ENCODE data around the gene SLC31A1. TPM values are rescaled to one million over a fixed set of nuclear protein-coding genes. Genes with fewer than 3 reads are reported as not detected.
A peak's percentile ranks its signal among the peaks of the same experiment; 100 is the strongest.

Gene SLC31A1
- total RNA-seq (19.7 and 26.6 TPM in 2 replicates), polyA plus RNA-seq (27.8 and 32.6 TPM in 2 replicates)

DNA sequence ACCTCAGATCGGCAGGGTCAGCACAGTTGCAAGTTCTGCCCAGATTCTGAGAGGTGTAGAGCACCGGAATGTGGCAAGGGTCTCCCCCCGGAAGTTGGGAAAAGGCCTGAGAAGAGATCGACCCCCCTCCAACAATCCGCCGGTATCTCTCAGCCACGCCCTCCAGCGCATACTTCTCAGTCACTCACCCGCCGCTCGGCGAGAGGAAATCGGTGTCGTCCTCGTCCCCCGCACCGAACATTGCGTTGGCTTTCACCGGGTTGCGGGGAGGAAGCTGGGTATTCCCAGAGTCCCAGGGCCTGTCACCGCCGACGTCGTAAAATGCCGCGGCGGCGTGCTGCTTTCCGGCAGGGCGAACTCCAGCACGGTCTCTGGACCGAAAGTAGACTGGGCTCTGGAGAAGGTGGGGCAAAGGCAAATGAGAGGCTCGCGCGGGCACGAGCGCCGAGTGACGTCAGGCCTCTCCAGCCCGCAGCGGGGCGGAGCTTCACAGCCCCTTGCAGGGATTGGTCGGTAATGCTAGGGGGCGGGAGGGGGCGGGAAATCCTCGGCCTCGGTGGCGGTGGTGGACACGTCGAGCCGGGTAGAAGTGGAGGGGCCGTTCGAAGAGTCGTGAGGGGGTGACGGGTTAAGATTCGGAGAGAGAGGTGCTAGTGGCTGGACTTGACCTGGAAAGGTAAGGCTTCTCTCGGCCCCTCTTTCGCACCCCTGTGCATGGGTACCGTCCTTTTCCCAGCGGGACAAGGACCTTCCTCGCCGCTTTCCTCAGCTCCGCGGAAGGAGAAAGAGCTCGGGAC lies at the start of gene SLC31A1, which contains the start of gene FKBP15:
SLC31A1 (plus strand) TSS at position 542 of the 797 bp plus-strand sequence. CDS start 34,605 bp downstream, outside the sequence.
FKBP15 (minus strand) TSS at position 275 of the 797 bp plus-strand sequence; CDS start at position 241, 34 bp downstream.
- peak within 1 kb of the TSS; percentile 77 for H3K27ac ChIP-seq
- peak; percentile 98 to 99 for DNase-seq (ENCODE audit: low read depth in 1 of 2, low spot score in 1 of 2)
- no peak for TF ChIP-seq CTCF (IDR thresholded peaks at IDR 0.05; ENCODE audit: low read depth, low read length)
- H3K9me3 ChIP-seq (ENCODE audit: low read depth) = no peaks in the 10 kb centered on the region
- no peaks in the 10 kb centered on the region for H3K27me3 ChIP-seq
- peaks cover 26% of the 10 kb centered on the region for H3K4me1 ChIP-seq (ENCODE audit: low read depth)
- peak within 1 kb of the TSS; percentile 52 for H3K4me3 ChIP-seq
- no peaks in the 10 kb centered on the region for H3K36me3 ChIP-seq

GRCh38 chr9:113173341-113173740 lies 48.0 kb upstream of the SLC31A1 start:
- H3K4me1 ChIP-seq (ENCODE audit: low read depth) = no peaks in the 10 kb centered on the region
- no peak for DNase-seq (ENCODE audit: low read depth in 1 of 2, low spot score in 1 of 2)
- no peaks in the 10 kb centered on the region for H3K27me3 ChIP-seq
- no peak overlapping the region for H3K4me3 ChIP-seq
- peaks cover 78% of the 10 kb centered on the region for H3K36me3 ChIP-seq
- no peaks in the 10 kb centered on the region for H3K9me3 ChIP-seq (ENCODE audit: low read depth)
- no peak for TF ChIP-seq CTCF (IDR thresholded peaks at IDR 0.05; ENCODE audit: low read depth, low read length)
- no peak overlapping the region for H3K27ac ChIP-seq

- Histone ChIP-seq H3K27ac (no peak overlapping the region), H3K9me3 (ENCODE audit: low read depth) (no peaks in the 10 kb centered on the region), H3K4me3 (no peak overlapping the region), H3K36me3 (peaks cover 58% of the 10 kb centered on the region), H3K4me1 (ENCODE audit: low read depth) (no peaks in the 10 kb centered on the region), H3K27me3 (no peaks in the 10 kb centered on the region)
- DNase-seq (ENCODE audit: low read depth in 1 of 2, low spot score in 1 of 2) = no peak
- no peak for TF ChIP-seq CTCF (IDR thresholded peaks at IDR 0.05; ENCODE audit: low read depth, low read length)
Observed at GRCh38 chr9:113176803-113177202, 44.5 kb upstream of the SLC31A1 start.

DNA sequence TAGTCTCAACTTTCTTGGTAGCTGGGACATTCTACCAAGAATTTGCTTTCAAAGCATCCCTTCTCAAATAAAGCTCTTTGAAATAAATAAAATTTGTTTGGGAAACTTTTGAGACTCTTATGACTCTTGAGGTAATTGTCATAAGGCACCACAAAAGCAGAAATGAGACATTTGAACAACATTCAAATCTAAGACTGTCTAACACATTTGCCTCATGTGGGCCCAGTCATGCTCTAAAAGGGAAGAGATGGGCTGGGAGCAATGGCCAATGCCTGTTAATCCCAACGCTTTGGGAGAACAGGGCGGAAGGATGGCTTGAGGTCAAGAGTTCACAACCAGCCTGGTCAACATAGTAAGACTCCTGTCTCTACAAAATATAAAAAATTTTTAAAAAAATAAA lies 44.1 kb upstream of the SLC31A1 start:
- H3K9me3 ChIP-seq (ENCODE audit: low read depth) = no peaks in the 10 kb centered on the region
- TF ChIP-seq CTCF (IDR thresholded peaks at IDR 0.05; ENCODE audit: low read depth, low read length) = no peak
- no peaks in the 10 kb centered on the region for H3K4me1 ChIP-seq (ENCODE audit: low read depth)
- peaks cover 62% of the 10 kb centered on the region for H3K36me3 ChIP-seq
- H3K27ac ChIP-seq = no peak overlapping the region
- H3K27me3 ChIP-seq = no peaks in the 10 kb centered on the region
- DNase-seq (ENCODE audit: low read depth in 1 of 2, low spot score in 1 of 2) = no peak
- no peak overlapping the region for H3K4me3 ChIP-seq

- Histone ChIP-seq H3K4me1 (ENCODE audit: low read depth) (no peaks in the 10 kb centered on the region), H3K4me3 (no peak overlapping the region), H3K36me3 (peaks cover 61% of the 10 kb centered on the region), H3K27me3 (no peaks in the 10 kb centered on the region), H3K9me3 (ENCODE audit: low read depth) (no peaks in the 10 kb centered on the region), H3K27ac (no peak overlapping the region)
- DNase-seq (ENCODE audit: low read depth in 1 of 2, low spot score in 1 of 2) = peak in 1 of 2 donors; percentile 17
- no peak for TF ChIP-seq CTCF (IDR thresholded peaks at IDR 0.05; ENCODE audit: low read depth, low read length)
Observed at GRCh38 chr9:113178087-113178486, 43.3 kb upstream of the SLC31A1 start.

All from cardiac muscle cell (in vitro differentiated cells and primary cell).